ENCODE data around the gene ABHD2.

- TF ChIP-seq CTCF (IDR thresholded peaks at IDR 0.05) (no peak), POLR2A (IDR thresholded peaks at IDR 0.05) (no peak)
Observed at GRCh38 chr15:89078851-89079810, 9.1 kb upstream of the ABHD2 start.
